Naive B cell (primary cell): Measurements from ENCODE around the gene RHBDD1. TPM values are rescaled to one million over a fixed set of nuclear protein-coding genes. Genes with fewer than 3 reads are reported as not detected.
A peak's percentile ranks its signal among the peaks of the same experiment; 100 is the strongest.

Experiments used
- ATAC-seq, 2 donors: fragments of 150-1000 bp; cut with Tn5 transposase; 2 replicates each; pipeline ENCODE4 v1.10.0; 2021; ENCODE audit warnings: low read depth in 2 of 2, mild to moderate bottlenecking in 2 of 2, moderate library complexity in 2 of 2
- DNase-seq: peaks from one replicate; pipeline ENCODE4 v3.0.0; 2022
- H3K27ac Mint-ChIP-seq, 6 donors: one replicate each; pipeline ENCODE4 v1.8.0; 2020 to 2022; ENCODE audit warnings: mild to moderate bottlenecking in 6 of 6, mixed read lengths in 6 of 6, moderate library complexity in 5 of 6, inconsistent platforms in 2 of 6
- H3K27me3 Mint-ChIP-seq, 3 donors: one replicate each; pipeline ENCODE4 v1.8.0; 2021 to 2022; ENCODE audit warnings: mixed read lengths in 3 of 3, mild to moderate bottlenecking in 1 of 3
- H3K36me3 Mint-ChIP-seq, 2 donors: one replicate each; pipeline ENCODE4 v1.8.0; 2020 to 2022; ENCODE audit warnings: mixed read lengths in 2 of 2, inconsistent platforms in 1 of 2, mild to moderate bottlenecking in 1 of 2
- H3K4me1 Mint-ChIP-seq, 3 donors: one replicate each; pipeline ENCODE4 v1.8.0; 2020 to 2022; ENCODE audit warnings: mixed read lengths in 3 of 3, inconsistent platforms in 1 of 3, mild to moderate bottlenecking in 1 of 3, moderate library complexity in 1 of 3
- H3K4me3 Mint-ChIP-seq, 8 donors: one replicate each; pipeline ENCODE4 v1.8.0; 2020 to 2022; ENCODE audit warnings: mild to moderate bottlenecking in 8 of 8, mixed read lengths in 8 of 8, moderate library complexity in 8 of 8, inconsistent platforms in 2 of 8
- H3K9me3 Mint-ChIP-seq, 7 donors: one replicate each; pipeline ENCODE4 v1.8.0; 2020 to 2022; ENCODE audit warnings: mixed read lengths in 7 of 7, mild to moderate bottlenecking in 5 of 7, inconsistent platforms in 2 of 7, moderate library complexity in 1 of 7
- polyA plus RNA-seq, 6 donors: library from polyadenylated mRNA; unstranded; fragments of 300-500 nt; fragmentation: Illumina TruSeq; gene quantifications; one replicate each; pipeline ENCODE4 v1.2.3, GENCODE V29; 2021; ENCODE audit warnings: low read depth in 6 of 6

The RHBDD1 gene
- polyA plus RNA-seq, 6 donors from 2014 or later: 30.6 to 63.5 (median 49.6) TPM

GRCh38 chr2:227033471-227034148, 197.8 kb downstream of the RHBDD1 start:
- no peak for ATAC-seq
- Mint-ChIP-seq H3K36me3 (peaks cover 0 to 9% of the 10 kb centered on the region in 2 donors), H3K9me3 (peaks cover 0 to 11% (median 2%) of the 10 kb centered on the region in 7 donors), H3K27ac (peak overlapping the region in 1 of 6 donors; percentile 58), H3K4me1 (no peaks in the 10 kb centered on the region), H3K4me3 (no peak overlapping the region), H3K27me3 (peaks cover 18 to 20% (median 19%) of the 10 kb centered on the region in 3 donors)
- DNase-seq: no peak

GRCh38 chr2:227035711-227036367, 200.0 kb downstream of the RHBDD1 start:
- Mint-ChIP-seq H3K4me1 (no peaks in the 10 kb centered on the region), H3K27me3 (peaks cover 20 to 24% (median 20%) of the 10 kb centered on the region in 3 donors), H3K9me3 (peaks cover 0 to 8% (median 2%) of the 10 kb centered on the region in 7 donors), H3K4me3 (no peak overlapping the region), H3K27ac (no peak overlapping the region), H3K36me3 (peaks cover 0 to 3% of the 10 kb centered on the region in 2 donors)
- ATAC-seq (no peak), DNase-seq (no peak)

- peaks cover 0 to 7% (median 4%) of the 10 kb centered on the region in 7 donors for H3K9me3 Mint-ChIP-seq
- peaks cover 18 to 27% (median 23%) of the 10 kb centered on the region in 3 donors for H3K27me3 Mint-ChIP-seq
- DNase-seq (no peak), ATAC-seq (no peak)
- H3K36me3 Mint-ChIP-seq: no peaks in the 10 kb centered on the region
- H3K4me3 Mint-ChIP-seq: no peak overlapping the region
- no peak overlapping the region for H3K27ac Mint-ChIP-seq
- H3K4me1 Mint-ChIP-seq: no peaks in the 10 kb centered on the region
These were observed 200.7 kb downstream of the RHBDD1 start for GRCh38 chr2:227036527-227036926.

- H3K4me3 Mint-ChIP-seq: no peak overlapping the region
- no peaks in the 10 kb centered on the region for H3K4me1 Mint-ChIP-seq
- DNase-seq (no peak), ATAC-seq (no peak)
- H3K36me3 Mint-ChIP-seq: no peaks in the 10 kb centered on the region
- H3K27me3 Mint-ChIP-seq: peaks cover 18 to 31% (median 31%) of the 10 kb centered on the region in 3 donors
- H3K9me3 Mint-ChIP-seq: peaks cover 0 to 7% (median 4%) of the 10 kb centered on the region in 7 donors
- H3K27ac Mint-ChIP-seq: no peak overlapping the region
These were observed 202.8 kb downstream of the RHBDD1 start for GRCh38 chr2:227038550-227039189.

GRCh38 chr2:227043981-227044380, 208.1 kb downstream of the RHBDD1 start:
- no peaks in the 10 kb centered on the region for H3K4me1 Mint-ChIP-seq
- peaks cover 0 to 4% (median 0%) of the 10 kb centered on the region in 7 donors for H3K9me3 Mint-ChIP-seq
- H3K36me3 Mint-ChIP-seq: no peaks in the 10 kb centered on the region
- H3K27me3 Mint-ChIP-seq: peaks cover 12 to 22% (median 19%) of the 10 kb centered on the region in 3 donors
- DNase-seq (no peak), ATAC-seq (no peak)
- H3K4me3 Mint-ChIP-seq: no peak overlapping the region
- no peak overlapping the region for H3K27ac Mint-ChIP-seq

Other genes starting within 250 kb of the RHBDD1 start
- gene IRS1, start 36.2 kb upstream of the RHBDD1 start, polyA plus RNA-seq: 1 to 10 TPM in 1 of 6 donors, under 1 TPM in 5; 0.43 to 2.7 (median 0.73) TPM